ENCODE results near the gene OR5B3.

DNA sequence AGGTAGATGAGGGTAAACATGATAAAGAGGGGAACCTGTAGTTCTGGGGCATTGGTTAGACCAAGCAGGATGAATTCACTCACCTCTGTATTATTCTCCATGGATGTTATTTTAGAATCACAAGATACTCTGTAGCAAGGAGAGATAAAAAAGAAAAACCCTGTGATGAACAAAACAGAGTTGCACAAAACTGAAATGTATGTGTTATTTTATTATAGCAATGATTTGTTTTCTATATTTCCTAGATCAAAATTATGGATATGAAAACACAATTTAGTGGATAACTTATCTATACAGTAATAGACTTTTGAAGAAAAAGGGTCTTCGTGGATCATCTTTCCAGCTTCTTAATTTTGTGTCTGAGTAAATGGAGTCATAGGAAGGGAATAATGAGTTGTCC lies 47.7 kb downstream of the OR5B3 start, which contains the start of gene OR5B17:
- TF ChIP-seq, protein P1, sequence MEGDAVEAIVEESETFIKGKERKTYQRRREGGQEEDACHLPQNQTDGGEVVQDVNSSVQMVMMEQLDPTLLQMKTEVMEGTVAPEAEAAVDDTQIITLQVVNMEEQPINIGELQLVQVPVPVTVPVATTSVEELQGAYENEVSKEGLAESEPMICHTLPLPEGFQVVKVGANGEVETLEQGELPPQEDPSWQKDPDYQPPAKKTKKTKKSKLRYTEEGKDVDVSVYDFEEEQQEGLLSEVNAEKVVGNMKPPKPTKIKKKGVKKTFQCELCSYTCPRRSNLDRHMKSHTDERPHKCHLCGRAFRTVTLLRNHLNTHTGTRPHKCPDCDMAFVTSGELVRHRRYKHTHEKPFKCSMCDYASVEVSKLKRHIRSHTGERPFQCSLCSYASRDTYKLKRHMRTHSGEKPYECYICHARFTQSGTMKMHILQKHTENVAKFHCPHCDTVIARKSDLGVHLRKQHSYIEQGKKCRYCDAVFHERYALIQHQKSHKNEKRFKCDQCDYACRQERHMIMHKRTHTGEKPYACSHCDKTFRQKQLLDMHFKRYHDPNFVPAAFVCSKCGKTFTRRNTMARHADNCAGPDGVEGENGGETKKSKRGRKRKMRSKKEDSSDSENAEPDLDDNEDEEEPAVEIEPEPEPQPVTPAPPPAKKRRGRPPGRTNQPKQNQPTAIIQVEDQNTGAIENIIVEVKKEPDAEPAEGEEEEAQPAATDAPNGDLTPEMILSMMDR (IDR thresholded peaks at IDR 0.05) = no peak
- TF ChIP-seq ZSCAN20 (CRISPR knock-in tag; IDR thresholded peaks at IDR 0.05) (no peak), POLR2A (IDR thresholded peaks at IDR 0.05; ENCODE audit: low read length) (no peak), HDAC2 (IDR thresholded peaks at IDR 0.05) (no peak), NFE2L2 (conservative IDR thresholded peaks at IDR 0.05; ENCODE audit: low read length) (no peak), ZNF302 (CRISPR knock-in tag; IDR thresholded peaks at IDR 0.05) (no peak), CEBPB (IDR thresholded peaks at IDR 0.05) (no peak)
- TF ChIP-seq, protein P2, sequence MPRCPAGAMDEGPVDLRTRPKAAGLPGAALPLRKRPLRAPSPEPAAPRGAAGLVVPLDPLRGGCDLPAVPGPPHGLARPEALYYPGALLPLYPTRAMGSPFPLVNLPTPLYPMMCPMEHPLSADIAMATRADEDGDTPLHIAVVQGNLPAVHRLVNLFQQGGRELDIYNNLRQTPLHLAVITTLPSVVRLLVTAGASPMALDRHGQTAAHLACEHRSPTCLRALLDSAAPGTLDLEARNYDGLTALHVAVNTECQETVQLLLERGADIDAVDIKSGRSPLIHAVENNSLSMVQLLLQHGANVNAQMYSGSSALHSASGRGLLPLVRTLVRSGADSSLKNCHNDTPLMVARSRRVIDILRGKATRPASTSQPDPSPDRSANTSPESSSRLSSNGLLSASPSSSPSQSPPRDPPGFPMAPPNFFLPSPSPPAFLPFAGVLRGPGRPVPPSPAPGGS (IDR thresholded peaks at IDR 0.05) = no peak
- TF ChIP-seq, protein P3, sequence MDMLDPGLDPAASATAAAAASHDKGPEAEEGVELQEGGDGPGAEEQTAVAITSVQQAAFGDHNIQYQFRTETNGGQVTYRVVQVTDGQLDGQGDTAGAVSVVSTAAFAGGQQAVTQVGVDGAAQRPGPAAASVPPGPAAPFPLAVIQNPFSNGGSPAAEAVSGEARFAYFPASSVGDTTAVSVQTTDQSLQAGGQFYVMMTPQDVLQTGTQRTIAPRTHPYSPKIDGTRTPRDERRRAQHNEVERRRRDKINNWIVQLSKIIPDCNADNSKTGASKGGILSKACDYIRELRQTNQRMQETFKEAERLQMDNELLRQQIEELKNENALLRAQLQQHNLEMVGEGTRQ (IDR thresholded peaks at IDR 0.05) = no peak
- TF ChIP-seq, protein P4, sequence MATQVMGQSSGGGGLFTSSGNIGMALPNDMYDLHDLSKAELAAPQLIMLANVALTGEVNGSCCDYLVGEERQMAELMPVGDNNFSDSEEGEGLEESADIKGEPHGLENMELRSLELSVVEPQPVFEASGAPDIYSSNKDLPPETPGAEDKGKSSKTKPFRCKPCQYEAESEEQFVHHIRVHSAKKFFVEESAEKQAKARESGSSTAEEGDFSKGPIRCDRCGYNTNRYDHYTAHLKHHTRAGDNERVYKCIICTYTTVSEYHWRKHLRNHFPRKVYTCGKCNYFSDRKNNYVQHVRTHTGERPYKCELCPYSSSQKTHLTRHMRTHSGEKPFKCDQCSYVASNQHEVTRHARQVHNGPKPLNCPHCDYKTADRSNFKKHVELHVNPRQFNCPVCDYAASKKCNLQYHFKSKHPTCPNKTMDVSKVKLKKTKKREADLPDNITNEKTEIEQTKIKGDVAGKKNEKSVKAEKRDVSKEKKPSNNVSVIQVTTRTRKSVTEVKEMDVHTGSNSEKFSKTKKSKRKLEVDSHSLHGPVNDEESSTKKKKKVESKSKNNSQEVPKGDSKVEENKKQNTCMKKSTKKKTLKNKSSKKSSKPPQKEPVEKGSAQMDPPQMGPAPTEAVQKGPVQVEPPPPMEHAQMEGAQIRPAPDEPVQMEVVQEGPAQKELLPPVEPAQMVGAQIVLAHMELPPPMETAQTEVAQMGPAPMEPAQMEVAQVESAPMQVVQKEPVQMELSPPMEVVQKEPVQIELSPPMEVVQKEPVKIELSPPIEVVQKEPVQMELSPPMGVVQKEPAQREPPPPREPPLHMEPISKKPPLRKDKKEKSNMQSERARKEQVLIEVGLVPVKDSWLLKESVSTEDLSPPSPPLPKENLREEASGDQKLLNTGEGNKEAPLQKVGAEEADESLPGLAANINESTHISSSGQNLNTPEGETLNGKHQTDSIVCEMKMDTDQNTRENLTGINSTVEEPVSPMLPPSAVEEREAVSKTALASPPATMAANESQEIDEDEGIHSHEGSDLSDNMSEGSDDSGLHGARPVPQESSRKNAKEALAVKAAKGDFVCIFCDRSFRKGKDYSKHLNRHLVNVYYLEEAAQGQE (IDR thresholded peaks at IDR 0.05) = no peak
- TF ChIP-seq, protein P5, sequence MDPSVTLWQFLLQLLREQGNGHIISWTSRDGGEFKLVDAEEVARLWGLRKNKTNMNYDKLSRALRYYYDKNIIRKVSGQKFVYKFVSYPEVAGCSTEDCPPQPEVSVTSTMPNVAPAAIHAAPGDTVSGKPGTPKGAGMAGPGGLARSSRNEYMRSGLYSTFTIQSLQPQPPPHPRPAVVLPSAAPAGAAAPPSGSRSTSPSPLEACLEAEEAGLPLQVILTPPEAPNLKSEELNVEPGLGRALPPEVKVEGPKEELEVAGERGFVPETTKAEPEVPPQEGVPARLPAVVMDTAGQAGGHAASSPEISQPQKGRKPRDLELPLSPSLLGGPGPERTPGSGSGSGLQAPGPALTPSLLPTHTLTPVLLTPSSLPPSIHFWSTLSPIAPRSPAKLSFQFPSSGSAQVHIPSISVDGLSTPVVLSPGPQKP (IDR thresholded peaks at IDR 0.05; ENCODE audit: low read depth, low read length) = no peak

Data from A549 (cell line).